HG03103 (cell line): Measurements from ENCODE around the gene ULBP1.
"Not testable (repeated sequence)": the region's sequence is repeated elsewhere in the genome, so short reads cannot be mapped to it uniquely, and the experiment has no call there.

ENCODE experiments used
- ATAC-seq: cut with Tn5 transposase; IDR thresholded peaks from one replicate; pipeline ENCODE4 v1.9.1; 2021; ENCODE audit warnings: low read depth; ENCODE audit not compliant: unreplicated experiment

ULBP1 gene

DNA sequence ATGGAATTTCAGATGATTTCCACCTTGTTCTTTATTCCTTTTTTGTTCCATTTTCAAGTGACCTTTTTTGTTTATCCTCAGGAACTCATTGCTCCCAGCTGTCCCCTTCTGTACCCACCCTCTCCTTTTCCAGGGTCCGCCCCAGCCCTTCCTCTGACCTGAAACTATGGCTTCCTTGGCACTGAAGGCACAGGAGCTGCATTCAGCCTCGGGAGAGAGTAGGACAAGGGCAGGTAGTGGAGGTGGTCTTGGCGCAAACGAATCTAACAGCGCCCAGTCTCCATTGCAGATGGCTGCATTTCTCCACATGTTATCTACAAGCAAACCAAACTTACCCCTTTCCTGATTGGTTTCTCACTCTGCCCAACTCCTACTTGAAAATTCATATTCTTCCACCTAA is 30.7 kb upstream of the ULBP1 start:
- ATAC-seq = no peak

DNA sequence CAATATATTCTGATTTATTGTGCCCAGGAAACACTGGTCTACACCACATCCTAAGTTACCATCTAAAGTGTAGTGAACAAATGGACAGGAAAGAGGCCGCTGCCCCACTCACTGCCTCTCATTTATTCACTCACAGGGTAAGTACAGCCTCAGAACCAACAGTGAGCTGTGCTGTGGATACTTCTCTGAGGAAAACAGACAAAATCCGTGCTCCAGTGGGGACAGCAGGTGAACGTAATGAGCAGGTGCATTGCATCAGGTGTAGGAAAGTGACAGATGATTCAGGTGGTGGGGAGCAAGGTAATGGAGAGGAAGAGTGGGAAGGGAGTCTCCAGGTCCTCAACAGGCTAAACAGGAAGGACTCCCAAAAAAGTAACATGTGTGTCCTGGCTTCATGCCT is 30.3 kb upstream of the ULBP1 start:
- ATAC-seq = no peak

- ATAC-seq = no peak
These were observed 29.2 kb upstream of the ULBP1 start for GRCh38 chr6:149934249-149935156.

GRCh38 chr6:149935246-149935645 is 28.5 kb upstream of the ULBP1 start:
- no peak for ATAC-seq

DNA sequence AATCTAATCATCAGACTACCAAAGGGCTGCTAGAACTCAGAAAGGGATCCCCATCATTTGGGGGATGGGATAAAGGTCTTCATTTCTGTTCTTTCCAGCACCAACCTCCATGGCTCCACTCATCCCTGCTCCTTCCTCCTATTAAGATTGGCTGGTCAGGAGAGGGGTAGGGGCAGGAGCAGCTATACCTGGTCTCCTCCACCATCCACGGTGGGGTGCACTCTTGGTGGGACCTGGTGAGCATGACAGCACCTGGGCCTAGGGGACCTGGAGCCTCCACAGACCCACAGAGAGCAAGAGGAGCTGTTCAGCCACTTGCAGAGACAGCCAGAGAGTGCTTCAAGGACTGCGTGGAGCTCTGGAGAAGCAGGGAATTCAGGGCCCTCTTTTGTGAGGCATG is 28.1 kb upstream of the ULBP1 start:
- ATAC-seq = no peak

GRCh38 chr6:149936743-149937142 is 27.0 kb upstream of the ULBP1 start:
- no peak for ATAC-seq

GRCh38 chr6:149938013-149938570 is 25.7 kb upstream of the ULBP1 start:
- not testable (repeated sequence) for ATAC-seq

DNA sequence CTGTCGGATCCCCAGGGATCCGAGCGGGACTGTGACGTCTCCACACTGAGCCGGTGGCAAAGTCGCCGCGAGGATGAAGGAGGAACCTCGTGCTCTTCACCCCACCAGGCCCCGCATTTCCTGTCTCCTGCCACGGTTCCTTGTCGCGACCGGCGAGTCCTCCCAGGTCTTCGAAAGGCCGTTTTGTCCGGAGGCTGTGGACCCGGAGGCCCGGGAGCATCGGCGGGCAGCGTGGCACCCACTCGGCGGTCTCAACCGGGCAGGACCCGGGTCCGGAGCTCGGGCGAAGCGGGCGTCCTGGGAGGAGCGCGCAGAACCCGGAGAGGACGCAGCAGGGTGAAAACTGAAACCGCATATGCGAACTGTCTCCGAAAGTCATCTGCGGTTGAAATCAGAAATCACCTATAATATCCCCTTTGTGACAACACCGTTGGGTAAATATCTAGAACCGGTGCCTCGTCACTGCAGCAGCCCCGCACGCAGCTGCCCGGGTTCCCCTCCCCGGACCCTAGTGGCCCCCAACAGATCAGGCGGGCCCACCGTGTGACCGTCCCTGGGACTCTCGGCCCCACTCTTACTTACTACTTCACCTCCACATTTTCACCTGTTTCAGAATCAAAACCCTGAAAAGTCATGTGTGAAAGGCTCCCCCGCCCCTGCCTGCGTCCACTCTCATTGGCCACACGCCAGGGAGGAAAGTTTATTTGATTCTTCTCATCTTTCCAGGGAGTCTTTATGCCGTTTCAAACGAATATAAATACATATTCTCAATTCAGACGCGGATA is 25.0 kb upstream of the ULBP1 start:
- ATAC-seq = peak; percentile 68

GRCh38 chr6:149939356-149939648 is 24.4 kb upstream of the ULBP1 start:
- no peak for ATAC-seq

- no peak for ATAC-seq
These were observed 23.7 kb upstream of the ULBP1 start for GRCh38 chr6:149939909-149940671.

DNA sequence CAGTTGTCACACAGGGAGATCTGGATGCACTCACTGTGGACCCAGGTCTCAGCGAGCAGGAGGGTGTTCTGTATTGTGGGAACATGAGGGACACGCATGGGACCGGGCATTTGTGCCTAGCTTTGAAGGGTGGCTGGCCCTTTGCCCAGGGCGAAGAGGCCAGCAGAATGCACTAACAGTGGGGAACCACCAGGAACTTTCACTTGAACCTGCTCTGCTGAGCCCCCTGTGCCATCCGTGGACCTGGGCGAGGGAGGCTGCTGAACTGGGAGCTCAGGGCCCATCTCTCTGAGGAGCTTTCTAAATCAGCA is 23.1 kb upstream of the ULBP1 start:
- ATAC-seq = no peak

DNA sequence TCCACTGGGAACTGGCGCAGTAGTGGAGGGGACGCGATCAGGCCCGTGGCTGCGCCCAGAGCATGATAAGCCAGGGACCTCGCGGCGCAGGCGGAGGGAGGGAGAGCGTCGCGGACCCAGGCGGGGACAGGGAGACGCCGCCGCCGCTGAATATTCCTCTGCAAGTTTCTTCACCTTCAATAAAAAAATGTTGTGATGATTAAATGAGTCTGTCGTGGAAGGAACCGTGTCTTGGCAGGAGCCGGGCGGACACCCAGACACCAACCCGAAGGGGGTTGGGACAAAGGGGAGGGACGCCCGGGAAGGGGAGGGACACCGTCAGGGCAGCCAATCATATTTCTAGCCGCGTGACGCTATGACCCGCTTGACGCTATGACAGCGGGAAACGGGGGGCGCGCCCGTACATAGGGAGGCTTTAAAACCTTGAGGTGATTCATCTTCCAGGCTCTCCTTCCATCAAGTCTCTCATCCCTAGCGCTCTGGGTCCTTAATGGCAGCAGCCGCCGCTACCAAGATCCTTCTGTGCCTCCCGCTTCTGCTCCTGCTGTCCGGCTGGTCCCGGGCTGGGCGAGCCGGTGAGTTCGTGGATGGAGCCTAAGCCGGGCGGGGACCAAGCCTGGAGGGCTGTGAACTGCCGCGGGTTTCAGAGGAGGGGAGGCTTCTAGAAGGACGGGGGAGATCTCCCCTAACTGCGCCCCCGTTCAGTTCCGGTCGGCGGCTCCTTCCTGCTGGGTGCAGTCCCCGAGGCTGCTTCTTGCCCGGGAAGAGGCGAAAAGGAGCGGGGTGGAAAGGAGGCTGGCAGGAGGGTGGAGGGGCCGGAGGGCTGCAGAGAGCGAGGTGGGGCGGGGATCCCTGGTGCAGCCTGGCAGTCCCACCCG is 21.9 kb upstream of the ULBP1 start, which contains the start of gene ULBP2:
Gene ULBP2 (plus strand): TSS at position 432 of the 878 bp plus-strand sequence. CDS start 59 bp downstream, at position 491.
- no peak for ATAC-seq

GRCh38 chr6:149942461-149942829 is 21.3 kb upstream of the ULBP1 start:
- no peak for ATAC-seq

DNA sequence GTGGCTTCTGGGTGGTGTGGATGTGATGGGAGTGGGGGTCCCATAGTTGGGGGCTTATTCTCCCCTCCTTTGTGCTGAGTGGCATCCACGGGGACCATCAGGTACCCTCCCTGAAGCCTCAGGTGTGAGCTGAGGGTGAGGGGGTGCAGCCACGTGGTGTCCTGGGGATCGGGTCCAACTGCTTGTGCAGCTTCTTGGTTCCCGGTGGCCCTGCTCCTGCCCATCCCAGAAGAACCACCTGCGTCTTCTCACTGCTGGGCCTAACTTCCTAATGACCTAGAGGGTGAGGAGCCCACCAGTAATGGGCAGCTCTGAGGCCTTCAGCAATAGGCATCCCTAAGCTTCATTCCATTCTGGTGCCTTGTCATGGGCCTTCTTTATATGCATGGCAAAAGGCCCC is 20.4 kb upstream of the ULBP1 start:
- ATAC-seq = not testable (repeated sequence)

DNA sequence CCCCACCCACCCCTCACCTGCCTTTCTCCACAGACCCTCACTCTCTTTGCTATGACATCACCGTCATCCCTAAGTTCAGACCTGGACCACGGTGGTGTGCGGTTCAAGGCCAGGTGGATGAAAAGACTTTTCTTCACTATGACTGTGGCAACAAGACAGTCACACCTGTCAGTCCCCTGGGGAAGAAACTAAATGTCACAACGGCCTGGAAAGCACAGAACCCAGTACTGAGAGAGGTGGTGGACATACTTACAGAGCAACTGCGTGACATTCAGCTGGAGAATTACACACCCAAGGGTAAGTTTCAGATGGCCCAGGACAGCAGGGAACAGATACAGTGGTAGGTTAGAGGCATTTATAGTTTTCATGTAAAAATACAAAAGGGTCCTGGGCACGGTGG is 18.5 kb upstream of the ULBP1 start:
- ATAC-seq = not testable (repeated sequence)

DNA sequence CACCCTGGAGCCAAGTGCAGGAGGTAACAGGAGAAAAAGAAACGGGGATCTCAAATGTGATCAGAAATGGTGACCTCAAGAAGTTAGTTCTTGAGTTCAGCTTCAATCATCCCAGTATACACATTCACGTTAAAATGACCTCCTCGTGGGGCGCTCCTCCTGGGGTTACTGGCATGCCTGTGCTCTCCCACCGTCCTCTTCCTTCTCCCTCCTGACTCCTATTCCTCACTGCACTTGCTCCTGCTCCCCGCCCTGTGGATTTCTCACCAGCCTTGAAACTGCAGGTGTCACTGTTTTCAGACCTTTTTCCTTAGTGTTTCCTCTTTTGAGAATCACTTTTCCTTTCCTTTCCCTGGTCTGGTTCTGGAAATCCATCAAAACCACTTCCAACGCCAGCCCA is 17.1 kb upstream of the ULBP1 start:
- ATAC-seq = not testable (repeated sequence)

- not testable (repeated sequence) for ATAC-seq
These were observed 16.2 kb upstream of the ULBP1 start for GRCh38 chr6:149947533-149947932.

GRCh38 chr6:149948011-149948410 is 15.7 kb upstream of the ULBP1 start:
- ATAC-seq = no peak

DNA sequence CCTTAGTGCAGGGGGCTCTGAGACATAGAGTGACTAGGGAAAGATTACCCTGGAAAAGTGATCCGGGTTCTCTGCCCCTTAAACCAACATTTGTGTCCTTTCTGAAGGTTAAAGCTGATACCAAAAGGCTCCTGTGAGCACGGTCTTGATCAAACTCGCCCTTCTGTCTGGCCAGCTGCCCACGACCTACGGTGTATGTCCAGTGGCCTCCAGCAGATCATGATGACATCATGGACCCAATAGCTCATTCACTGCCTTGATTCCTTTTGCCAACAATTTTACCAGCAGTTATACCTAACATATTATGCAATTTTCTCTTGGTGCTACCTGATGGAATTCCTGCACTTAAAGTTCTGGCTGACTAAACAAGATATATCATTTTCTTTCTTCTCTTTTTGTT is 15.1 kb upstream of the ULBP1 start:
- no peak for ATAC-seq

GRCh38 chr6:149950423-149950822 is 13.3 kb upstream of the ULBP1 start:
- no peak for ATAC-seq
